HPDE6-E6E7 (cell line): ENCODE measurements around the gene UGT2A3.

Source experiments
- DNase-seq: peaks from one replicate; pipeline ENCODE4 v3.0.0; 2011; ENCODE audit warnings: missing footprints; ENCODE audit errors: extremely low spot score

The UGT2A3 gene

DNA sequence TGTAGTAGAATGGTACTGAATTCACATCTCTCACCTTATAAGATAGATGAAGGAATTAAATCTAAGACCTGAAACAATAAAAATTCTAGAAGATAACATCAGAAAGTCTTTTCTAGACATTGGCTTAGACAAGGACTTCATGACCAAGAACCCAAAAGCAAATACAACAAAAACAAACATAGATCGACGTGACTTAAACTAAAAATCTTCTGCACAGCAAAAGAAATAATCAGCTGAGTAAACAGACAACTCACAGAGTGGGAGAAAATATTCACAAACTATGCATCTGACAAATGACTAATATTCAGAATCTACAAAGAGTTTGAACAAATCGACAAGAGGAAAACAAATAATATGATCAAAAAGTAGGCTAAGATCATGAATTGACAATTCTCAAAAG is 38.8 kb downstream of the UGT2A3 start:
- DNase-seq, result no peak

DNA sequence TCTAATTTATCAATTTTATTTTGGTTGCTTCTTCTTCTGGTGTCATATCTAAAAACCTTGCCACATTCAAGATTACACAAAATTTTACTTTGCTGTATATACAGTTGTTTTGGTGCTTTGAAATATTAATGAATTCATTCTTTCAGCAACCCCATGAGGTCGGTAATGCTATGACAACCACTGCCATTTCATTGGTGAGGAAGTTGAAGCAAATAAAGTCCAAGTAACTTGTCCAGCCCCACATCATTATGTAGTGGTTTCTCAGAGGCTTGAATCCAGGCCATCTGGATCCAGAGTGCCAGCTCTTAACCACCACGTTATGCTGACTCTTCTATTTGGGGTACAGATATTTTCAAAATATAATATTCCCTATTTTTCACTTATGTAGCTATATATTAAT is 42.2 kb downstream of the UGT2A3 start:
- no peak for DNase-seq

DNA sequence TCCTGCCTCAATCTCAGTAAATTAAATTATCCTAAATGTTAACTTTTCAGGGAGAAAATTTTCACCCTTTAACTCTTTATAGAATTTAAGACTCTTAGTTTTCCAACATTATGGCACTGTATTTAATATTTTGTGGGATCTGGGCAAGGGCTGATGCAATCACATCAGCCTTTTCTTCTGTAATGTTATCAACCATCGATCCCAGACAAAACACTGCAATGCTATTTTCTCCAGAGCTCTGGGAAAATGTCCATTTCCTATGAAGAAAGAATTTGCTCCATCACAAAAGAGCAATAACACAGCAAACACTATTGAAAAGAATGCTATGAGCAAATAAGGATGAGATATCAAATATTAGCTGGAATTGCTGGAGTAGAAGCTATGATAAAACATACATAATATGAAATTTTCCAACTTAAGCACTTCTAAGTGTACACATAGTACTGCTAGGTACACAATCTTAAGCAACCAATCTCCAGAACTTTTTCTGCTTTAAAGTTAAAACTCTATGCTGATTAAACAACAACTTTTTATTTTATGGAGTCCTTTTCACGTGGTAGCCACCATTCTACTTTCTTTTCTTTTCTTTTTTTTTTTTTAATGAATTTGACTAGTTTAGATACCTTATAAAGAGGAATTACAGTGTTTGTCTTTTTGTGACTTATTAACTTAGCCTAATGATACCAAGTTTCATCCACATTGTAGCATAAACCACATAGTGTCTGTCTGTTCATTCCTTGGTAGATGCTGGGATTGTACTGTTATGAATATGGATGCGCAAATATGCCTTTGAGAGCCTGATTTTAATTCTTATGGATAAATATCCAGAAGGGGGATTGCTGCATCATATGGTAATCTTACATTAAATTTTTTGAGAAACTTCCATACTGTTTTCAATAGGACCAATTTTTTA is 43.6 kb downstream of the UGT2A3 start:
- DNase-seq, result no peak

DNA sequence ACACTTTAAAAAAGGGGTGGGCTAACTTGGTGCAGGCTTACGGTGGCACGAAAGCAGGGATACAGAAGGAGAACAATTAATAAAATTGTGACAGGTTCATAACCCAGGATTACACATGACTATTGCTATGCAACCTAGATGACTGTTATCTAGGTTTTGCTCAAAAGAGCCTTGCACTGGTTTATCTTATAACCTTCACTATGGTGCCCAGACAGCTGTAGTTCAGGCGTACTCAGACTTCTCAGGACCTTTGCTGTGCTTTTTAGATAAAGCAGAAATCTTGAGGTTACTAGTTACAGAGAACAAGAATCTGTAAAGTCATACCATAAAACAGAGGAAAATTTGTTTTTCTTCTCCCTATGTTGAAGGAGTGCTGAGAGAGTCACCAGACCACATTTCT is 44.4 kb downstream of the UGT2A3 start:
- DNase-seq, result no peak

DNA sequence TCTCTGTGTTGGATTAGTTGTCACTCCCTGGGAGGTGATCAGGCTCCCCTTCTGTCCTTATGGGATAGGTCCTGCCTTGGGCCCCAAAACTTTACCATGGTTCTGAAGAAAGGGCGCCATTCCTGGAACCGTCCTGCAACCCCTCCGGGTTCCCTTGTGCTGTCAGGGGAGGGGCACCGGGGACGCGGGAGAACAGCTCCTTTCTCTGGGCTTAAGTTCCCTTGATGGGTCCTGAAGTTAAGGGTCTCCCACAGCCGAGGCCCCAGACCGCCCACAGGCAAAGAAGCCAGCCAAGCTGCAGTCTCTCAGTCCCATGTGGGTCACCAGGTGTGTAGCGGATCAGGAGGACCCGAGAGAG is 44.8 kb downstream of the UGT2A3 start:
- DNase-seq, result no peak

DNA sequence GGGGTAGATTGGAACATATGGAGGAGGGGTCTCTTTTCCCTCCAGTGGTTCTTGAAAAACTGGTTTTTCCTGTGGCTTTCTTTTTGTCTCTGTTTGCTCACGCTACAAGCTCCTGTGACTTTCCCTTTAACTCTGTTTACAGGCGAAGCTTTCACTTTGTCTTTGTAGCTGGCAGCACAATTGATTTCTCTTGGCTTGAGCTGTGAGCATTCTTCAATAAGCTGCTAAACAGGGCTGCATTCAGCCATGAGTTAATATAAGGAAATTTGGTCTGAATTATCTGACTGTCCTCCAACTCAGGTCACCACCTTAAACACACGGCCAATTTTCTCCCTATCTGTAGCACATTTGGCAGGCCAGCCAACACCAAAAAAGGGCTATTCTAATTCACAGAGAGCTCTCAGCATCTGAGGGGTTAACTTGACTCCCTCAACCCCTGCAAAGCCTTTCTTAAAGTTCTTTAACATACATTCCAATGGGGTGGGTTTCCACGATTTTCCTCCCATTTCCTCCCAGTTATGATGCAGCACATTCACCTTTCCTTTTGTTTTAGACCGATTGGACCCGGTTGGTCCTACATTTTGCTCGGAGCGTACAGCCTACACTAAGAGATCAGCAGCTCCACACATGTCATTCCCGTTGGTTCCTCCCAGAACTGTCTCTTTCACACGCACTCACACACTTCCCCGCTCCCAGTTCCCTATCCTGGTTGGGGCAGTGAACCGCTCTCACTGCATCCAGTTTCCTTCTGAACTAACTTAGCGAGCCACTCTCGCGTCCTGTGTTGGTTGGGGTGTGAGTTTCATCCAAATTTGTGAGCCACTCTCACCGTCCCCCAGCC is 45.4 kb downstream of the UGT2A3 start:
- DNase-seq, result no peak

DNA sequence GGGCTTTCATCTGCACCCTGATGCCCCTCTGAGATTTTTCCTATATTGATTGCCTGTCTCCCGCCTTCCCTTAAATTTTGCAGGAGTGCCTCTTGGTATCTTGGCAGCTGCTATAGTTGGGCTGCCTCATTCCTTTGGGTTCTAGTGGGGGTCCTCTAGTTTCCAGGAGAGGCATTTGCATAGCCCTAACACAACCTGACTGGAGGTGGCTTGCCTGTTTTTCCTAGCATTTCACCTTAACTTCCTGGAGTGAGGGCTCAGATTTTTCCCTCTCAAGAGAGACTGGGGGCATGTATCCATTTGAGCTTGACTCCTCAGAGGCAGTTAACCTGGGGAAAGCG is 46.0 kb downstream of the UGT2A3 start:
- DNase-seq, result no peak

DNA sequence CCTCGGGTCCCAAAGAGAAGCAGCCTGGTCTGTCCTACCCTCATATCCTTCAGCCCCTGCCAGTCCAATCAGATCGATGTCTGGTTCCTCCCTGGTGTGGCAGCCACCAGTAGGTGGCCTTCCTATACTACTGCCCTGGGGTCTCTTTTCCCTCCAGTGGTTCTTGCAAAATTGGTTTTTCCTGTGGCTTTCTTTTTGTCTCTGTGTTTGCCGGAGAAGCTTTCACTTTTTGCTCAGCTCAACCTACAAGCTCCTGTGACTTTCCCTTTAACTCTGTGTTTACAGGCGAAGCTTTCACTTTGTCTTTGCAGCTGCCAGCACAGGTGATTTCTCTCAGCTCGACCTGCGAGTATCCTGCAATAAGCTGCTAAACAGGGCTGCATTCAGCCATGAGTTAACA is 46.8 kb downstream of the UGT2A3 start:
- DNase-seq, result no peak

DNA sequence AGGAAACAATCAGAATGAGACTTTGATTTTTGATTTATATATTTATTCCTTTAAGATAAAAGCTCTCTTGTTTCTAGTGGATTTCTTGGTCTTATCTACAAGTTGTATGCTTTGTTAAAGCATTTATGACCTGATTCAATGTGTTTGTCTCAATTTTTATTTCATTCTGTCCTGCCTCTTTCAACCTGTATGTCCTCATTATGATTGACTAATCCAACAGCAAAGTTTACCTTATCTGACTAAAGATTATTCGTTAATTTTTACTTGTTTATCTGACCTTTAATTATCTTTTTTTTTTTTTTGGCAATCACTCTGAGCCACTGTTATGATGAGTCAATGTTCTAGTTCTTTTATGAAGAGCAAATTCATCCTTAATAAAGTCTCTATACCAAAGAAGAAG is 54.9 kb downstream of the UGT2A3 start:
- DNase-seq, result no peak

DNA sequence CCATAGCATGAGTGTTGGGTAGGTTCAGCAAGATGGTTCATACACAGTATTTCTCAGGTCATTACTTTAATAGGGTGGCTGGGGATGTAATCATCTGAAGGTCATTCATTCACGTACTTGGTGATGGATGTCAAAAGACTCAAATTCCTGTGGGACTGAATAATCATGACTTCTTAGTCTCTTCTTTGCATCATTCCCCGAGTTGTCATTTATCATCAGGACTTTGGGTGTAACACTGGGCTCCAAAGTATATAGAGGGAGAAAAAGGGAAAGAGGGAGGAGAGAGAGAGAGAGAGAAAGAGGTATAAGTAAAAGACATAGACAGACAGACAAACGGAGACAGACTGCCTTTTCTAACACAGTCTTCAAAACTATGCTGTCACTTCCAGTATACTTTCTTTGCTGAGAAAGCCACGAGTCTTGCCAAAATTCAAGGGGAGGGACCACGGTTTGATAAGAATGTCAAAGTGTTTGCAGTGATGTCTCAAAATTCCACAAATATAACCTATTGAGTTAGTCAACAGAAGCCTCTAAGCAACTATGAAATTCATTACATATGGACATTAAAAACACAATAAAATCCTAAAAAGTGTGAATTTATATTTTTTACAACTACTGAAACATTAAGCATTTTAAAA is 55.9 kb downstream of the UGT2A3 start:
- no peak for DNase-seq

DNA sequence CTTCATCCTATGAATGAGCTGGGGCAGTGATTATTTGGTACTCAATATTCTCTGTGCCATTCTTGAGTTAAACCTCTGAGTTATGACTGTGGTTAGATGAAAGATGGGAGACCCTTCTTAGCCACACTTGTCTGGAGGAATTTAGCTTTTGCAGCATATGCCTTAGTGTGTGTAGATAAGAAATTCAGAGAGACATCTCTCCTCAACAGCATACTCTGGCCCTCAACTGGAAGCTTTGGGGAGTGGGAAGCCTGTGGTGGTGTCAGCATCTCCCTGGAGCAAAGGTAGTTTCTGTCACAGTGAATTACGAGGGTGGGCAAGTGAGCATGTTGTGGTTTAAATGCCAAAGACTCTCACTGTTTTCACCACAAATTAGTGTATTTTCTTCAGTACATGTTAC is 58.7 kb downstream of the UGT2A3 start:
- no peak for DNase-seq

DNA sequence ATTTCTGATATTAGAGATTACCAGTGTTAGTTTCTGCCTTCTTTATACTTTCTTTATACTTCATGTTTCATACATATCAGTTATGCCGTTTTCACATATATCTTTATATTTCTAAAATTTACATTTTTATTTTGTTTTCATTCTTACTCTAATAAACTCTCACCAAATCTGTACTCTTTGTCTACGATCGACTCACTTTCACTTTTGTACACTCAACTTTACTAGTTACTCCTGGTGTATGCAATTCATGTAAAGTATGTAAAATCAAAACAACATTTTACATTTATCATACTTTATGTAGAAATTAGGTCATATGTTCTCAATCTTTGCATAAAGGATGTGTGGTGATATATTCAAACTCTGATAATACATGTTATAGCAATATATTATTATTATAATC is 59.9 kb downstream of the UGT2A3 start:
- DNase-seq, result no peak

DNA sequence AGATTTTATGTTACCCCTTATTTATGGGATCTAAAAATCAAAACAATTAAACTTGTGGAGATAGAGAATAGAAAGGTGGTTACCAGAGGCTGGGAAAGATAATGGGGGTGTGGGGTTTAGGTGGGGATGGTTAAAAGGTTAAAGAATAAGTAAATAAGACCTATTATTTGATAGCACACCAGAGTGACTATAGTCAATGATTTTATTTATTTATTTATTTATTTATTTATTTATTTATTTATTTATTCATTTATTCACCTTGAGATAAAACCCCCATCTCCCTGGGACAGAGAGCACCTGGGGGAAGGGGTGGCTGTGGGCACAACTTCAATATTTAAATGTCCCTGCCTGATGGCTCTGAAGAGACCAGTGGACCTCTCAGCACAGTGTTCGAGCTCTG is 66.1 kb downstream of the UGT2A3 start:
- no peak for DNase-seq

DNA sequence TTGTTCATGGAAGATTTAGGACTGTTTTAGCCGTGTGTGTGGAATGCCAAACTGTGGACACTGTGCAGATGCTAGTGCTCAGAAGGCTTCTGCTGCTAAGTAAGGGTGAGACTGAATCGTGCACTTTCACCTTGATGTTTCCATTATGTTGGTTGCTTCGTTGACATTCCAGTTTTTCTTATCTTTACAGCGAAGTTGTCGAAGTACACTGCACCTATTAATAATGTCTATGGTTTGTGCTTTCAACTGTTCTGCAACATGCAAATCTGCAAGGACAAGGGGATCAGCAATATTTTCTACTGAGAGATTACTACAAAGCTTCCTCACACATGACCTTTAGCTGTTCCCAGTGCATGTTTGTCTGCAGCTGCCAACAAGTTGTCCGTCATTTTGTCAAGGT is 67.7 kb downstream of the UGT2A3 start:
- DNase-seq, result no peak
